Measurements from ENCODE around the gene OSTF1.

GRCh38 chr9:75090579-75090978 is 2.3 kb downstream of the OSTF1 start:
- no peak for TF ChIP-seq CTCF (conservative IDR thresholded peaks at IDR 0.05 in 1 of 2, IDR thresholded peaks at IDR 0.05 in 1 of 2; ENCODE audit: extremely low read depth in 1 of 2, insufficient read depth in 1 of 2, low read depth in 1 of 2, low read length in 2 of 2)
- TF ChIP-seq EZH2 (IDR thresholded peaks at IDR 0.05; ENCODE audit: borderline replicate concordance, low read length), result no peak

All from mammary epithelial cell (primary cell).